H1 (cell line): ENCODE measurements around the gene NAV2. TPM values are rescaled to one million over a fixed set of nuclear protein-coding genes. Genes with fewer than 3 reads are reported as not detected.

Source experiments
- CTCF ChIA-PET: fragments of 300-600 bp; sonication (Branson Sonifier 250); formaldehyde crosslinking; loops from one replicate; lab custom pipeline; 2021; ENCODE audit not compliant: partially characterized antibody; lab: Charles Lee
- POLR2A ChIA-PET: fragments of 300-600 bp; sonication (Branson Sonifier 250); formaldehyde crosslinking; loops from one replicate; lab custom pipeline; 2021; ENCODE audit warnings: inconsistent platforms; ENCODE audit not compliant: partially characterized antibody; lab: Charles Lee
- DNase-seq, 2 experiments: peaks; one replicate each; pipeline versions ENCODE4 v3.0.0 to v3.0.0-alpha.2; 2010 to 2022; ENCODE audit warnings: low spot score in 2 of 2, low read depth in 1 of 2, mixed read lengths in 1 of 2
- FAIRE-seq: peaks from 2 replicates; lab custom pipeline; 2011; peaks lifted over from hg19 to GRCh38; lab: Jason Lieb, UNC
- H2AFZ ChIP-seq: 2 replicates; pipeline ENCODE4 v1.8.1; 2012; ENCODE audit warnings: low read length, inconsistent platforms
- H2AK5ac ChIP-seq: 2 replicates; pipeline ENCODE4 v1.6.1; 2013; ENCODE audit warnings: low read depth, low read length
- H2BK120ac ChIP-seq: replicated peaks from 2 replicates; pipeline ENCODE3; 2013; ENCODE audit warnings: low read depth, low read length, inconsistent platforms
- H2BK12ac ChIP-seq: 2 replicates; pipeline ENCODE4 v1.6.1; 2013; ENCODE audit warnings: low read depth, low read length
- H2BK15ac ChIP-seq: 2 replicates; pipeline ENCODE4 v1.6.1; 2013; ENCODE audit warnings: low read length
- H2BK20ac ChIP-seq: 2 replicates; pipeline ENCODE4 v1.6.1; 2013; ENCODE audit warnings: low read length
- H2BK5ac ChIP-seq: 2 replicates; pipeline ENCODE4 v1.6.1; 2013; ENCODE audit warnings: low read depth, low read length
- H3K14ac ChIP-seq: 2 replicates; pipeline ENCODE4 v1.6.1; 2013; ENCODE audit warnings: inconsistent platforms; ENCODE audit not compliant: insufficient read length
- H3K18ac ChIP-seq: 2 replicates; pipeline ENCODE4 v1.6.1; 2013; ENCODE audit warnings: low read length; ENCODE audit errors: extremely low read depth
- H3K23ac ChIP-seq: 2 replicates; pipeline ENCODE4 v1.6.1; 2013; ENCODE audit warnings: inconsistent platforms; ENCODE audit not compliant: insufficient read length
- H3K23me2 ChIP-seq: 2 replicates; pipeline ENCODE4 v1.6.1; 2013; ENCODE audit warnings: low read depth, low read length
- H3K27ac ChIP-seq: 2 replicates; pipeline ENCODE4 v1.6.1; 2011; ENCODE audit warnings: low read depth, low read length, inconsistent platforms
- H3K27me3 ChIP-seq, 4 experiments: replicated peaks in 1 of 4; 1 replicate in 1 of 4; 2 replicates in 3 of 4; pipeline versions ENCODE4 v1.6.1 to v1.8.1; 2011 to 2013; ENCODE audit warnings: low read length in 3 of 4, mild to moderate bottlenecking in 3 of 4, inconsistent platforms in 2 of 4, mixed read lengths in 2 of 4, moderate library complexity in 1 of 4; ENCODE audit not compliant: control insufficient read depth in 3 of 4, insufficient read depth in 3 of 4; ENCODE audit errors: extremely low read depth in 1 of 4
- H3K36me3 ChIP-seq, 4 experiments: 2 replicates each; pipeline versions ENCODE4 v1.6.1 to v1.8.1; 2011 to 2013; ENCODE audit warnings: mild to moderate bottlenecking in 4 of 4, low read length in 3 of 4, moderate library complexity in 2 of 4, control low read depth in 1 of 4, inconsistent platforms in 1 of 4; ENCODE audit not compliant: insufficient read depth in 4 of 4, control insufficient read depth in 2 of 4
- H3K4ac ChIP-seq: replicated peaks from 2 replicates; pipeline ENCODE3; 2013; ENCODE audit warnings: low read length, low read depth, mixed read lengths, inconsistent platforms; ENCODE audit not compliant: insufficient read length
- H3K4me1 ChIP-seq, 4 experiments: replicated peaks in 1 of 4; 1 replicate in 1 of 4; 2 replicates in 3 of 4; pipeline versions ENCODE4 v1.6.1 to v1.8.1; 2011 to 2013; ENCODE audit warnings: low read length in 3 of 4, inconsistent platforms in 2 of 4, mixed read lengths in 1 of 4; ENCODE audit not compliant: insufficient read depth in 4 of 4, control insufficient read depth in 3 of 4
- H3K4me2 ChIP-seq, 2 experiments: 2 replicates each; pipeline versions ENCODE4 v1.6.1 to v1.8.1; 2011 to 2013; ENCODE audit warnings: low read depth in 2 of 2, low read length in 2 of 2, control low read depth in 1 of 2, inconsistent platforms in 1 of 2, mild to moderate bottlenecking in 1 of 2; ENCODE audit not compliant: insufficient read depth in 1 of 2
- H3K4me3 ChIP-seq, 4 experiments: fragments of 200-600, 300-600 bp in 1 of 4; sonication (generic), shearing (Covaris generic), sonication (Bioruptor Twin) in 1 of 4; 2 replicates each; pipeline versions ENCODE4 v1.5.1 to v1.8.1; 2011 to 2016; ENCODE audit warnings: low read length in 4 of 4, low read depth in 3 of 4, control low read depth in 2 of 4, inconsistent platforms in 2 of 4, mild to moderate bottlenecking in 2 of 4, mixed read lengths in 1 of 4, moderate library complexity in 1 of 4; ENCODE audit not compliant: insufficient read depth in 2 of 4; ENCODE audit errors: extremely low read depth in 1 of 4
- H3K56ac ChIP-seq: replicated peaks from 2 replicates; pipeline ENCODE3; 2013; ENCODE audit warnings: low read depth, mild to moderate bottlenecking, mixed read lengths, low read length, inconsistent platforms; ENCODE audit not compliant: insufficient read length
- H3K79me1 ChIP-seq: 2 replicates; pipeline ENCODE4 v1.6.1; 2013; ENCODE audit warnings: low read depth, low read length, control low read depth
- H3K79me2 ChIP-seq, 2 experiments: 2 replicates each; pipeline versions ENCODE4 v1.6.1 to v1.8.1; 2012 to 2013; ENCODE audit warnings: low read length in 2 of 2, mild to moderate bottlenecking in 2 of 2, inconsistent platforms in 1 of 2; ENCODE audit not compliant: insufficient read depth in 2 of 2, control insufficient read depth in 1 of 2
- H3K9ac ChIP-seq, 4 experiments: replicated peaks in 1 of 4; 1 replicate in 1 of 4; 2 replicates in 3 of 4; pipeline versions ENCODE4 v1.6.1 to v1.8.1; 2011 to 2013; ENCODE audit warnings: low read depth in 3 of 4, low read length in 3 of 4, control low read depth in 2 of 4, mild to moderate bottlenecking in 2 of 4, moderate library complexity in 2 of 4, inconsistent platforms in 1 of 4; ENCODE audit errors: extremely low read depth in 1 of 4
- H3K9me3 ChIP-seq, 2 experiments: 2 replicates each; pipeline versions ENCODE4 v1.6.1 to v1.8.1; 2012 to 2013; ENCODE audit warnings: mild to moderate bottlenecking in 2 of 2, moderate library complexity in 2 of 2, control low read depth in 1 of 2, inconsistent platforms in 1 of 2, low read depth in 1 of 2, low read length in 1 of 2, mixed read lengths in 1 of 2; ENCODE audit not compliant: insufficient read depth in 2 of 2
- H4K20me1 ChIP-seq, 2 experiments: replicated peaks in 1 of 2; 2 replicates each; pipeline versions ENCODE3 to v1.8.1; 2011 to 2013; ENCODE audit warnings: inconsistent platforms in 2 of 2, low read length in 2 of 2, mild to moderate bottlenecking in 1 of 2; ENCODE audit not compliant: insufficient read depth in 2 of 2, control insufficient read depth in 1 of 2
- H4K5ac ChIP-seq: 2 replicates; pipeline ENCODE4 v1.6.1; 2013; ENCODE audit warnings: low read length, low read depth, mixed read lengths, inconsistent platforms; ENCODE audit not compliant: insufficient read length
- H4K8ac ChIP-seq: 2 replicates; pipeline ENCODE4 v1.8.0; 2013; ENCODE audit warnings: mild to moderate bottlenecking, moderate library complexity, low read length, inconsistent platforms; ENCODE audit not compliant: insufficient read depth; ENCODE audit errors: extremely low read depth
- H4K91ac ChIP-seq: replicated peaks from 2 replicates; pipeline ENCODE3; 2013; ENCODE audit warnings: low read length, mixed read lengths, inconsistent platforms; ENCODE audit not compliant: insufficient read length
- TEAD4 ChIP-seq: IDR thresholded peaks from 2 replicates; pipeline ENCODE4 v1.6.1; 2012; ENCODE audit warnings: low read depth, low read length, inconsistent platforms, mixed read lengths
- YY1 ChIP-seq: IDR thresholded peaks from 2 replicates; pipeline ENCODE4 v1.6.1; 2011; ENCODE audit warnings: low read depth, mild to moderate bottlenecking, low read length
- WGBS, 2 experiments: shearing (Covaris generic) in 1 of 2; methylation state at CpG; one replicate each; pipeline versions ENCODE4 v1.1.6 to v1.1.7; 2013 to 2015; ENCODE audit warnings: low lambda C conversion rate in 2 of 2, mixed read lengths in 2 of 2, inconsistent platforms in 1 of 2, low coverage in 1 of 2, missing lambda C conversion rate in 1 of 2; ENCODE audit not compliant: insufficient replicate concordance in 2 of 2, insufficient coverage in 1 of 2, insufficient read length in 1 of 2; ENCODE audit errors: extremely low coverage in 1 of 2, missing lambda C conversion rate in 1 of 2; 5-methylcytosine and 5-hydroxymethylcytosine counted together
- polyA plus RNA-seq, 7 experiments: library from polyadenylated mRNA; depleted of rRNA in 3 of 7; stranded (reverse) in 5 of 7; unstranded in 2 of 7; fragments of >200 nt in 5 of 7; fragments of 200-250 nt in 2 of 7; gene quantifications; 1 replicate in 5 of 7; 2 replicates in 1 of 7; 4 replicates in 1 of 7; pipeline versions ENCODE4 v1.2.1 to v1.2.3, GENCODE V29; 2011 to 2013; ENCODE audit warnings: missing spikeins in 2 of 7, mixed read lengths in 2 of 7
- total RNA-seq: library from RNA; stranded (reverse); fragmentation: NEBNext Ultra II Directional; extraction: Animal tissue kit (Norgen Biotek cat#: 25700); gene quantifications from 2 replicates; pipeline ENCODE4 v1.2.1, GENCODE V29; 2021

Gene NAV2
- total and polyA plus RNA-seq, 2 of the 8 experiments (the other 6 are each of a cell fraction or from before 2014, with no cell fraction given) = 35.6 to 73.6 TPM

GRCh38 chr11:19771463-19771862, 58.8 kb downstream of the NAV2 start:
- Histone ChIP-seq H3K79me1 (no peaks in the 10 kb centered on the region), H4K8ac (no peak overlapping the region), H2BK12ac (peak overlapping the region; percentile 64; the same call in 1 of the 2 replicates), H3K18ac (peak overlapping the region; percentile 78), H3K27me3 (no peaks in the 10 kb centered on the region), H2BK20ac (peak overlapping the region; percentile 98; the same call in 1 of the 2 replicates), H3K4me2 (peak overlapping the region; percentile 40 to 52; a peak in 3 of 4 replicates), H3K4ac (peak overlapping the region; percentile 47), H3K14ac (no peak overlapping the region), H2BK120ac (peak overlapping the region; percentile 81), H3K4me3 (0 out of 8 replicates have a peak overlapping the region, but pooled peaks of 1 of the 4 experiments have one; percentile 27), H3K9ac (no peak overlapping the region), H4K20me1 (no peaks in the 10 kb centered on the region), H3K36me3 (no peaks in the 10 kb centered on the region), H3K79me2 (no peaks in the 10 kb centered on the region), H3K56ac (no peak overlapping the region), H3K4me1 (peaks cover 16 to 33% (median 25%) of the 10 kb centered on the region in 4 experiments), H3K27ac (peak overlapping the region; percentile 6; the same call in 1 of the 2 replicates), H3K23me2 (peaks cover under 1% of the 10 kb centered on the region; the same call in 1 of the 2 replicates), H2AFZ (no peak overlapping the region), H2AK5ac (no peak overlapping the region), H2BK15ac (no peak overlapping the region), H4K91ac (peak overlapping the region; percentile 22), H3K9me3 (no peaks in the 10 kb centered on the region), H4K5ac (no peak overlapping the region), H2BK5ac (peak overlapping the region; percentile 88; the same call in 1 of the 2 replicates), H3K23ac (no peak overlapping the region)
- FAIRE-seq = peak; percentile 58
- ChIA-PET POLR2A (no interaction called here), CTCF (interaction anchor here (1.0 to 4.9 kb wide), 5 partner anchors 10 to 319 kb away, joined by 3 to 24 read pairs (median 3); no protein-coding TSS in a partner anchor)
- 32% methylated on average over 4 of the region's 4 CpGs; no CpG with 5 or more reads in 1 of the 2 experiments for WGBS, 2 experiments
- DNase-seq = no peak
- TF ChIP-seq TEAD4 (0 out of 2 replicates have a peak, but pooled peaks have one; percentile 4), YY1 (no peak)
